GM18499 (cell line): ENCODE data around the gene NOVA2.
A peak's percentile ranks its signal among the peaks of the same experiment; 100 is the strongest.

Source experiments
- ATAC-seq: cut with Tn5 transposase; IDR thresholded peaks from one replicate; pipeline ENCODE4 v1.9.1; 2021; ENCODE audit warnings: moderate number of reproducible peaks; ENCODE audit not compliant: insufficient read depth, unreplicated experiment

The NOVA2 gene

DNA sequence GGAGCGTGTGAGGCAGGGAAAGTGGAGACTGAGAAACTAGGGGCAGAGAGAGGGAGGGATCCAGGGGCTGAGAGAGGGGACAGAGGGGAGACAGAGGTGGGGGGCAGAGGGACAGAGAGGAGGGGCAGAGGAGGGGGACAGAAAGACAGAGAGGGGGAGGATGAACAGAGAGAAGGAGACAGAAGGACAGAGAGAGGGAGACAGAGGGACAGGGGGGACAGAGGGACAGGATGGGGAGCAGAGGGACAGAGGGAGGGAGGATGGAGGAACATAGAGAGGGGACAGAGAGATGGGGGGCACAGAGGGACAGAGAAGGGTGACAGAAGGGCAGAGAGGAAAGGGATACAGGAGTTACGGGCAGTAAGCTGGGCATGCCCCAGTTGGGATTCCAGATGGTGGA is 44.4 kb downstream of the NOVA2 start:
- ATAC-seq = no peak

DNA sequence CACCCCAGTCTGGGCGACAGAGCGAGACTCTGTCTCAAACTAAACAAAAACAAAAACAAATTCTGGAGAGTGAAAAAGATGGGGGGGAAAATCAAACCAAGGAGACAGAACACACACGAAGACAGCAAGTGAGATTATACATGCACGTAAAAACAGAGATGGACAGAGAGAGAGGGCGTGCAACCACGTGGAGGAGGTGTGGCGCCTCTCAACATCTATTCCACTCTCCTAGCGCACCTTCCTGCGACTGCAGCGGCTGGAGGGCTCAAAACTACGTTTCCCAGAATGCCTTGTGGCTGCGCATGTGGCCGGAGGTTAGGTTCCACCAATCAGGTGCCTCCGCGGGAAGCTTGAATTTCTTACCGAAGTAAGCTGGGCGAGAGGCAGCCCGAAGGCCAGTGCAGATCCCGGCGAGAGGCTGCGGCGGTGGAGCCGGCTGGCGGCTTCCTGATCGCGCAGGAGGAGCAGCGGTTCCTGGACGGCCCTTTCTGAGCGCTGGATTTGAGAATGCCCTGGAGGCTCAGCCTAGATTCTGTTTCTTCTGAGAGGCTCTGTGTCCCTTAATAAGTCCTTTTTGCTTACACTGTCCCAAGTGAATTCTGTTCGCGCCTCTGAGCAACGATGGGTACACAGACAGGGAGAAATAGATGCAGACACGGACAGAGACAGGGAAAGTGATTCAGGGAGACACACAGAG is 46.0 kb downstream of the NOVA2 start:
- ATAC-seq = no peak

GRCh38 chr19:45924891-45925447 is 48.7 kb downstream of the NOVA2 start:
- ATAC-seq = no peak

DNA sequence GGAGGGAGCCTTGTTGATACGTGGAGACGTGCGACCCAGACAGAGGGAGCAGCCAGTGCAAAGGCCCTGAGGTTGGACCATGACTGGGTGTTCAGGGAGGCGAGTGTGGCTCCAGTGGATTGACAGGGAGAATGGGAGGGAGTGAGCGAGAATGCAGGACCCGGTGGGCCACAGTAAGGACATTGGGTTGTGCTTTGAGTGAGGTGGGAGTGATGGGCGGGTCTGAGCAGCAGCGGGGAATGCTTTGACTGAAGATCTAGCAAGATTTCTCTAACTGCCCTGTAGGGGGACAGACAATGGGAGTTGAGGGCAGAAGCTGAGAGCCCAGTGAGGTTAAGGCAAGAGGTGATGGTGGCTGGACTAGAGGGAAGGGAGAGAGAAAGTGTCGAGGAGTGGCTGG is 51.4 kb downstream of the NOVA2 start:
- ATAC-seq = no peak

GRCh38 chr19:45920458-45920857 is 53.2 kb downstream of the NOVA2 start:
- no peak for ATAC-seq

DNA sequence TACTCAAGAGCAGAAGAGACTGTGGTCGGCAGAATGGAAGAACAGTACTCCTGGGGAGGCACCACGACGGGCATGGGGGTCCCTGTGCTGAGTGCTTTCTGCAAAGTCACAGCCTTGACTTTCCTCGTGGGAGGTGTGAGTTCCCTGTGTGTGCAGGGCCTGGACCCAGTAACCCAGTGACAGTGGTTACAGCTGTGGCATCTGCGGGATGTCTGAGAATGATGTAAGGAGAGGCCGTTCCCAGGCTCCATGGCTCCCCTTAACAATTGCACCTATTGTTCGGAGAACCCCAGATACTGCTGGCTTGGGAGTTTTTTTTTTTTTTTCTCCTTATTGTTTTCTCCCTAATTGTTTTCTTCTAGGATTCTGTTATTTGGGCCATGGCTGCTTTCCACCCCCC is 54.0 kb downstream of the NOVA2 start:
- ATAC-seq = no peak

GRCh38 chr19:45918721-45919120 is 54.9 kb downstream of the NOVA2 start:
- ATAC-seq = no peak

- ATAC-seq = no peak
These were observed 56.1 kb downstream of the NOVA2 start for GRCh38 chr19:45917421-45918091.

- ATAC-seq = no peak
These were observed 59.5 kb downstream of the NOVA2 start, which contains the start of gene NANOS2 for GRCh38 chr19:45913874-45914830. Gene NANOS2, minus strand, starts transcription at chr19:45914778. Its CDS starts 85 bp downstream, at chr19:45914693.

DNA sequence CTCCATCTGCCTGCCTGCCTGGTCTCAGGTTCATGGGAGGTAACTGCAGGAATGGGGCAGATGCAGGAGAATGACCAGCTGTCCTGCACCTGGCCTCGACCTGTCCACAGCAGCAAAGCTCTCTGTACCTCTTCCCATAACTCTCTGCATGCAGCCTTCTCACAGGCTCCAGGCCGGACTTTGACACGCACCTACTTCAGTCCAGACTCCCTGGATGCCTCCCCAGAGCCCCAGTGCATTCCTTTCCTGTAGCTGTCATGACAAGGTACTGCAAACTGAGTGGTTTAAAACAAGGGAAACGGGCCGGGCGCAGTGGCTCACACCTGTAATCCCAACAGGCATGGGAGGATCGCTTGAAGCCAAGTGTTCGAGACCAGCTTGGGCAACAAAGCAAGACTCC is 62.4 kb downstream of the NOVA2 start:
- no peak for ATAC-seq

DNA sequence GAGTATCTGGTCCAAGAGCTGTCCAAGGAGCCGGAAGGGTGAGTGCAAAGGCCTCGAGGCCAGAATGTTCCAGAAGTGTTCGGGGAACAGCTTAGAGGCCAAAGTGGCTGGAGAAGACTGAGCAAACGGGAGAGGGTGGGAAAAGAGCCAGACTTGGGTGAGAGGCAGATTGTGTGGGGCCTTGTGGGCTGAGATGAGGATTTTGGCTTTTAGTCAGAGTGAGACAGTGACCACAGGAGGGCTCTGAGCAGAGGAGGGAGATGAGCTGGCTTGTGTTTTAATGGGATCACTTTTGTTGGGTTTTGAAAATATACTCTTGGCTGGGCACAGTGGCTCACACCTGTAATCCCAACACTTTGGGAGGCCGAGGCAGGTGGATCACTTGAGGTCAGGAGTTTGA is 64.7 kb downstream of the NOVA2 start:
- no peak for ATAC-seq

DNA sequence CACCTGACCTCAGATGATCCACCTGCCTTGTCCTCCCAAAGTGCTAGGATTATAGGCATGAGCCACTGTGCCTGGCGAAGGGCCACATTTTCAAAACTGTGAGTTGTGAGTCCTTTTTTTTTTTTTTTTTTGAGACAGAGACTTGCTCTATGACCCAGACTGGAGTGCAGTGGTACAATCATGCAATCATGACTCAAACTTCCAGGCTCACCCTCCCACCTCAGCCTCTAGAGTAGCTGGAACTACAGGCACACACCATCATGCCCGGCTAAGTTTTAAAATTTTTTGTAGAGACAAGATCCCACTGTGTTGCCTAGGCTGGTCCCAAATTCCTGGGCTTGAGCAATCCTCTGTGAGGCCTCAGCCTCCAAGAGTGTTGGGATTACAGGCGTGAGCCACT is 67.4 kb downstream of the NOVA2 start:
- ATAC-seq = no peak

GRCh38 chr19:45905011-45905410 is 68.7 kb downstream of the NOVA2 start:
- ATAC-seq = no peak

GRCh38 chr19:45902651-45903625 is 70.7 kb downstream of the NOVA2 start:
- peak; percentile 77 for ATAC-seq

DNA sequence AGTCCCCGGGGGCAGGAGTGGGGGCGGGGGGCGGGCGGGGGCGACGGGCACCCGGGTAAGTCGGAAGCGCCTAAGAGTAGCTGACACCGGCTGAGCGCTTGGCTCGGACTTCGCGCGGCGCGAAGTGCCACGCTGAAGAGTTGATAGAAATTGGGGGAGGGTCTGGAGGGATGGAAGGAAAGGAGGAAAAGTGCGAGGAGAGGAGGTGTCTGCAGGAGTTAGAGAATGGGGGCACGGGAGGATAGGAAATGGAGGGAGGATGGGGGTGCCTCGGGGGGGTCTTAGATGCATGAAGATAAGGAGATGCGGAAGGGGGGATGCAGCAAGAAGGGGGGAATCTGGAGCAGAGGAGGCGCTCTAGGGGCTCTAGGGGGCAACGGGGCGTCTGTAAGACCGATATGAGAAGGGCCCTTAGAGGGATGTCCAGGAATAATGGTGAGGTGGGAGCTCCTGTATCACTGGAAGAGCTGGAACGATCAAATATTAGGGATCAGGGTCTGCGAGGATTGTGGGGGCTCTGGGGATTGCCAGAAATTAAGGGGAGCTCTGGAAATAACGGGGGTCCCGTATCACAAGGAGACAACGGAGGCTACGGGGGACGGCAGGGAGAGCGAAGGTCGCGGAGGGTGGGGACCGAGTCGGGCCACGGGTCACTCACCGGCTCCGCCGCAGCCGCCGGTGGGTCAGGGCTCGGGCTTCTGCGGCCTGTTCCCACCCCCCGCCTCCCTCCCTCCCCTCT is 71.6 kb downstream of the NOVA2 start, which contains the start of gene MYPOP:
MYPOP (minus strand) TSS at position 702 of the 739 bp plus-strand sequence. CDS start 840 bp downstream, outside the sequence.
- no peak for ATAC-seq

DNA sequence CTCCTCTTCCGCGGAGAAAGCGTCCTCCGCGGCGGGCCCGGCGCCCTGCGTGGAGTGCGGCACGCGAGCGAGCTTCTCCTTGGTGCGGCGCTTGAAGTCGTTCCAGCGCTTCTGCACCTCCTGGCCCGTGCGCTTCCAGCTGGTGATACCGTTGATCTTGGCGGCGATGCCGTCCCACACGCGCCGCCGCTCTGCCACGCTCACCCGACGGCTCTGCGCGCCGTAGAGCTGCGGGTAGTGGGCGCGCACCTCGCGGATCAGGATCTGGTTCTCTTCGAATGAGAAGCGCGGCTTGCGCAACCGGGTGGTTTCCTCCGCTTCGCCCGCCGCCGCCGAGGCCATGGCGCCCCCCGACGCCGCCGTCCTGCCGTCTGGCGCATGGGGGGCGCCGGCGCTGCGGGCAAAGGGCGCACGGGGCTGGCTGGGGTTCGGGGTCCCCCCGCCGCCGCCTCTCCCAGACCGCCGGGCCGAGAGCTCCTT is 72.2 kb downstream of the NOVA2 start:
- no peak for ATAC-seq

DNA sequence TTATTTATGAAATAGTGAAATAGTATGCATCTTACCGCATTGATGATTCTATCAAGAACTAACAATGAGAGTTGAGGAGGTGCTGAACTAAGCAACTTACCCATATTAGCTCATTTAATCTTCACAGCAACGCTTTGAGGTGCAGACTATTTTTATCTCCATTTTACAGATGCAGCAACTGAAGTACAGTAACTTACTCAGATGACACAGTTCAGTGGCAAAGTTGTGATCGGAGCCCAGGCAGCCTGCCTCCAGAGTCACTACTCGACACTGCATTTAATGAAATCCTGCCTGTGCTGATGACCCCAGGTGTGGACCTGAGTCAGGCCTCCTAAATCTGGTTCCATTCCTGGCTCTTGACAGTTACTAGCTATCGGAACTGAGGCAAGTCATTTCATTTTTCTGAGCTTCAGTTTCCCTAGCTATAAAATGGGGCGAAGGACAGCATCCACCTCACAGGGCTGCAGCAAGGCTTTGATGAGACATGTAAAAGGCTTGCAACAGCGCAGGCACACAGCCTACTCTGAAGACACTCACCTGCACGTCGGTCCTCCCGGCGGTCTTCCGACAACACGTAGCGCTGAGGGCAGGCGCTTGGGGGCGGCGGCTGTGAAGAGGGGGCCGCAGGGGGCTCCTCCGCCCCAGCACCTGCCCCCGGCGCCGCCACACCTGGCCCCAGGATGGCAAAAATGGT is 72.8 kb downstream of the NOVA2 start:
- no peak for ATAC-seq
